HG03097 (cell line): ENCODE data around the gene USP54.

Source experiments
- ATAC-seq: cut with Tn5 transposase; IDR thresholded peaks from one replicate; pipeline ENCODE4 v1.9.1; 2021; ENCODE audit not compliant: unreplicated experiment, low FRiP score

USP54 gene

DNA sequence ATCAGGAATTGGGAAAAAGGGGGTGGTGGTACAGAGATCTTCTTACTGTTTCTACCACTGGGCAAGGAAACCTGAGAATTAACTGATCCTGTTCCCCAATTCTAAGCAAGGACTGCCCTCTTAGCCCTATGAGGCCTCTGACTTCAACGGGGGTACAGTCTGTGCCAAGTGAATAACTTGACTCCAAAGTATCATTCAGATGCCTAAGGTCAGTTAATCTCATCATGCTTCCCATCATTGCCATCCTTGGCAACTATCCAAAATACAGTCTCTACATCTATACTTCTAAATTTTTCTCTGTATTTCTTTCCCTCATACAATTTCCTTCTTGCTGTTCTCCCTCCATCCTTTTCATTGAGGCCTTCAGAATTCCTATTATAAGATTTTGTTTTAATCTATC lies 105.8 kb downstream of the USP54 start:
- ATAC-seq: no peak

DNA sequence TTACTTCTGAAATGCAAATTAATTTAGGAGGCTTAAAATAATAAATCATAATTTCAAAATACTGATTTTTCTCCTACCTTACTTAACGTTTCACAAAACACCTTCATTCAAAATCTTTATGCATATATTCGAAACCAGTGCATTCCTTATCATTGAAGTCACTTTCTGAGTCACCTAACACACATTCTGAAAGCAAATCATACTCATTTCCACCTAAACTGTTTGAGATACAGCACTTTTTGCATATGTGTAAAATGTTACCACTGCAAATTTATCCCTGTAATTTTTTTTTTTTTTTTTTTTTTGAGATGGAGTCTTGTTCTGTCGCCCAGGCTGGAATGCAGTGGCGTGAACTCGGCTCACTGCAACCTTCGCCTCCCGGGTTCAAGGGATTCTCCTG lies 111.0 kb downstream of the USP54 start:
- no peak for ATAC-seq

DNA sequence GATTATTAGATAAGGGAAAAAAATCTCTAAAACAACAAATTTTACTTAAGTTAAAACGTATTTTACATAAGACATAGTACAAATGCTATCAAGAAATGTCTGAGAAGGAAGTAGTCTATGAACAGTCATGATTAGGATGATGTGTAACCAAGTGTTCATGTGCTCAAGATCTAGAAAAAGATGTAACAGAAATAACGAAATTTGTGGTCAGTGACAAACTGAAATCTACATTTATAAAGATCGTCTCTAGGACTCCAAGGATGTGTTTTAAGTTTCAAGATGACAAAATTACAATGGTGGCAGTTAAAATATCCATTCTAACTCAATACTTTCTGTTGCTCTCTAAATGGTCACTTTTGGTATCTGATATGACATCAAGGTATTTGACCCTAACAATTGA lies 112.5 kb downstream of the USP54 start:
- no peak for ATAC-seq

DNA sequence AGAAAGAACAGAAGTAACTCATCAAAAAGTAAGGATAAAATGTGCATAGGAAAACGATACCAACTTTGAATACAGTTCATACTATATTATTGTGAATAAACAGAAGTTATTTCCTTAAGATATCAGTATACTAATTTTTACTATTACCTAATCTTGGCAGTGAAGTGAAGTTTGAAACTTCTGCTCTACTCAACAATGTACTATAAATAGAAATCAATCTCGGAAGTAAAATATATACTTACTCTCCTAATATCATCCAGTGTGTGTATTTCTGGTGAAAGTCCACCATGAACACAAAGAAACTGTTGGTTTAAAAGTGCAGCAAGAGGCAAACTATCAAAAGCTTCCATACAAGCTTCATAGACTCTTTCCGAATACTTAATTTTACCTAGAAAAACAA lies 119.9 kb downstream of the USP54 start:
- ATAC-seq: no peak

DNA sequence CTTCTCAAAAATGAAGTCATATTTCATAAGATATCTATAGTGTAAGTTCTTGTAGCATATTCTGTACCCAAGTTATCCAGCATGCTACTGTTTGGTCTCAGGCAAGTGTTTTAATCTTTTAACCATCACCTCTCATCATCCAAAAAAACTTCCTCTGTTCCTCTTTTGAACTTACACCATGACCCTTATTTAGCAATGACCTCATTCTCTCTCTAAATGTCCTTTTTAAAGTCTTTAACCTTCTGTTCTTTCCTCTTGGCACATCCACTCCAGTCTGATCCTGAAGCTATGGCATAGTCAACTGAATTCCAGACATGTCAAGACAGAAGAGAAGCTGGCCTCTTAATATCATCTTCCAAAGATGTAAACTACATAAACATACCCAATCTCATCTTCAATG lies 121.6 kb downstream of the USP54 start:
- ATAC-seq: no peak

DNA sequence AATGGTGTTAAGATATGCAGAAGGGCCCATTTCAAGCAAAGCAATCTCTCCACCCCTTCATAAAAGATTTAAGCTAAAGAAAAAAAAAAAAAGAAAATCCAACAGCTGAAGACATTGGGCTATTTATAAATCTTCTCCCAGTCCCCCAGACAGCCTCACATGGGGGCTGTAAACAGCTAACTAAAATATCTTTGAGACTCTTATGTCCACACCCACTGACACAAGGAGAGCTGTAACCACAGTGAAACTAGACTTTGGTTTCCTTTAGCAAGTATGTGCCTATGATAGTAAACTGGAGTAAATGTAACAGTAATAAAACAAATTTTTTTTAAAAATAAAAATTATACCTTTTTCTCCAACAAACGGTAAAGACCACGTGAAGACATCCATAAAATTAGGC lies 123.9 kb downstream of the USP54 start:
- ATAC-seq: no peak

DNA sequence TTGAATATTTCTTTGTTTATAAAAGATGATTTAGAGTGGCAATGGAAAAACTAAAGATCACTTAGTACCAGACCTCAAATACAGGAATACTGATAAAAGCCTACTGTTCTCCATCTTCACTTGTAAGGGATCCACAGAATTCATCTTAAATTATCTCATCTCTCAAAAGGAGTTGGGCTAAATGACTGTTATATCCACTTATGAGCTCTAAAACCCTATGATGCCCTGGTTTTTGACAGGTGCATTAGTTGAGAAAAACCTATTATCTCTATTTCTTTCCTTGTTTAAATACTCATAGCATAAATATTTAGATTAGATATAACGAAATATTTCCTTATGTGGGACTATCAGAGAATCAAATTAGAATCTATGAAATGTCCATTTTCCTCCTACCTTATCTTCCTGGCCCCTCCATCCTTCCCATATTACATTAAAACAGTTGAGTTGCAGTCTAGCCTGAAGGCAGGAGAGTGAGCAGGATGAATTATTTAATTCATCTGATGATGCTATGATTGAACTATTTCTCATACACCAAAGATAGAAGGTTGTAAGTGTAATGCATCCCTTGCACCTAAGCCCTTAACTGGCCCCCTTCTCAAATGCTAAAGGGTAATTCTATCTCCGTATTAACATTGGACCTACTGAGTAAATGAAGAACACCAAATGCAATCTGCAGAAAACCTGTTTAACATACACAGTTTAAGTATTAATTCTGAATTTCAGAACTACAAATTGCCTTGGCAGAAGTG lies 125.0 kb downstream of the USP54 start:
- ATAC-seq: no peak

DNA sequence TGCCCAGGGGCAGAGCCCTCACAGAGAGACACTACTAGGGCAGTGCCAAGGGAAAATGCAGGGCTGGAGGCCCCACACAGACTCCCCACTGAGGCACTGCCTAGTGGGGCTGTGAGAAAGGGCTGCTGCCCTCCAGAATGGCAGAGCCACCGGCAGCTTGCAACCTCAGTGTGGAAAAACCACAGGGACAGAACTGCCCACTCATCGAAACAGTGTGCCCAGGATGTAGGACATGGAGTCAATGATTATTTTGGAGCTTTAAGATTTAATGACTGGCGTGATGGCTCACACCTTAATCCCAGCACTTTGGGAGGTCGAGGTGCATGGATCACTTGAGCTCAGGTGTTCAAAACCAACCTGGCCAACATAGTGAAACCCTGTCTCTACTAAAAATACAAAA lies 130.2 kb downstream of the USP54 start:
- ATAC-seq: no peak

DNA sequence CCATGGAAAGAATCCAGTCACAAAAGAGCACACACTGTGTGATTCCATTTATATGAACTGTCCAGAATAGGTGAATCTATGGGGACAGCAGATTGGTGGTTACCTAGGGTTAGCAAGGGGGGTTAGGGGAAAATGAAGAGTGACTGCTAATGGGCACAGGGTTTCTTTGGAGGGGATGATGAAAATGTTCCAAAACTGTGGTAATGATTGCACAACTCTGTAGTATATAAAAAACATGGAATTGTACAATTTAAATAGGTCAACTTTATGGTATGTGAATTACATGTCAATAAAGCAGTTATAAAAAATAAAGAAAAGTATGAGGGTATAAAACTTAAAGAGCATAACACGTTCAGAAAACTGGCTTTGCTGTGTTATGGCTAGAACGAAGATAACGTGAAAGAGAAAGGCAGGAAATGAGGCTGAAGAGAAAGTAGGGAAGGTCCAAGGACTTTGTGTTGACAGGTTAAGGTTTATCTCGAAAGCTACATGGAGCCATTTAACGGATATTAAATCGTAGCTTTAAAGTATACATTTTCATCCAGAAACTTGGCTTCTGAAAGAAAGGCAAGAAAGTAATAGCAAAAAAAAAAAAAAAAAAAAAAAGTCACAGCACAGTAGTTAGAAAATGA lies 131.3 kb downstream of the USP54 start:
- no peak for ATAC-seq

DNA sequence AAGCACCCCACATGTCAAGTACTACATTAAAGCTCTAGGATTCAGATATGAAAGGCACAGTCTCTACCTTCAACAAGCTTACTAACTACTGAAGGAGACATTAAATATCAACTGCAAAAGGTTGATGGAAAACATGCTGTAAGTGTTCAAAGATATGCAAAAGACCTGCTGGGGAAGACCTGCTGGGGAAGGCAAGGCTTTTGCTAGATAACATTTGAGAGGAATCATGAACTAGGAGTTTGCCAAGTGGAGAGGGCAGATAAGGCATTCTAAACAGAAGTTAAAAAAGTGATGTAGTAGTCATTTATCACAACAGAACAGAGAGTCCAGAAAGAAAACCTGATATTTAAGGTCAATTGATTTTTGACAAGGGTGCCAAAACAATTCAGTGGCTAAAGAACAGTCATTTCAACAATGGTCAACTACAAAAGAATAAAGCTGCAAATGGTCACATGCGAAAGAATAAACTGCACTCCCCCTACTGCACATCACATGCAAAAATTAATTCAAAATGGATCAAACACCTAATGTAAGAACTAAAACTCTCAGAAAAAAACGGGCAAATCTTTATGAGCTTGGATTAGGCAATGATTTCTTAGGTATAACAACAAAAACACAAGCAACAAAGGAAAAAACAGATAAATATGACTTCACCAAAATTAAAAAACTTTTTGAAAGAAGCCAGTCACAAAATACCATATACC lies 134.8 kb downstream of the USP54 start:
- no peak for ATAC-seq

DNA sequence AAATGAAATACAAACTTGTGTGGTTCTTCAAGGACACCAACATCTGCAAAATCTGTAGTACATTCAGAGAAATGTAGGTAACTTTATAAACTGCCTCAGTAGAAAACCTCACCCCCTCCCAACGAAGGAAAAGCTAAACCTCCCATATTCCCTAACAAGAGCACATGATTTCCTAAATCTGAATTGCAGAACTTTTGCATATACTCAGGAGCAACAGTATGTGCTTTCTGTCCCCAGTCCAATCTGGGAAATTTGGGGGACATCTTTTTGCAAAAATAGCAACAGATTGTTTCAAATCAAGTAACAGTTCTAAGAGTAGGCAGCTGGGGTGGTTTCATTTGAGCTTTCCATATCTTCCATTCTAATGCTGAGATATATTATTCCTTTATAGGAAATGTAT lies 142.0 kb downstream of the USP54 start:
- ATAC-seq: no peak

DNA sequence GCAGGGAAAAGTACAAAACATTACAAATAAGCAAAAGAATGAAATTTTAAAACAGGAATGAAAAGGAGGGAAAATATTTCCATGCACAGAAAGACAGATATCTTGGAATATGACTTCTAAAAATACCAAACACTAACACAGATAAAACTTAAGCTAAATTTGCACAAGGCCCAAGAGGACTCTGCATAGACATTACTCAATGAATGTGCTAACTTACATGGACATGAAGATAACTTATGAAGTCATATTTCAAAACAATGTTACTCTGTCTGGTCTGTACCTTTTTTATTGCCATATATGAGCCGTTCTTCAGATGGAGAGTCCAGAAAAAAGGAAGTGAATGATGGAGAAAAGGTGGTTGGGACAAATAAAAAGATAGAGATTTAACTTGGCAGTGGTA lies 142.8 kb downstream of the USP54 start:
- ATAC-seq: no peak
